Measurements from ENCODE around the gene VTCN1. TPM values are rescaled to one million over a fixed set of nuclear protein-coding genes. Genes with fewer than 3 reads are reported as not detected.

VTCN1 gene
- total RNA-seq, 3 donors from 2014 or later, result not detected

DNA sequence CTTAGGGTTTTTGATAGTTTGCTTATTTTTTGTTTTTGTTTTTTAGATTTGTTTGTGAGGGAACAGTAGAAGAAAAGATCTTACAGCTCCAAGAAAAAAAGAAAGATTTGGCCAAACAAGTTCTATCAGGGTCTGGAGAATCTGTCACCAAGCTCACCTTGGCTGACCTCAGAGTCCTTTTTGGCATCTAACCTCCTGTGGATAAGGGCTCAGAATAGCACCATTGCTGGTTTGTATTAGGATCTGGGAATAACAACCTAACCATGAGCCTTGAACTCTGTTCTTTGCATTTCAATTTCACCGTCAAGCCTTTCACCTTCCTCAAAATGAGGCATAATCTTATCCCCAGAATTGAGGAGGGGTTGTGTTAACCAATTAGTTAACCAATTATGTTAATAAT, 109.4 kb downstream of the VTCN1 start:
- TF ChIP-seq, protein P1, sequence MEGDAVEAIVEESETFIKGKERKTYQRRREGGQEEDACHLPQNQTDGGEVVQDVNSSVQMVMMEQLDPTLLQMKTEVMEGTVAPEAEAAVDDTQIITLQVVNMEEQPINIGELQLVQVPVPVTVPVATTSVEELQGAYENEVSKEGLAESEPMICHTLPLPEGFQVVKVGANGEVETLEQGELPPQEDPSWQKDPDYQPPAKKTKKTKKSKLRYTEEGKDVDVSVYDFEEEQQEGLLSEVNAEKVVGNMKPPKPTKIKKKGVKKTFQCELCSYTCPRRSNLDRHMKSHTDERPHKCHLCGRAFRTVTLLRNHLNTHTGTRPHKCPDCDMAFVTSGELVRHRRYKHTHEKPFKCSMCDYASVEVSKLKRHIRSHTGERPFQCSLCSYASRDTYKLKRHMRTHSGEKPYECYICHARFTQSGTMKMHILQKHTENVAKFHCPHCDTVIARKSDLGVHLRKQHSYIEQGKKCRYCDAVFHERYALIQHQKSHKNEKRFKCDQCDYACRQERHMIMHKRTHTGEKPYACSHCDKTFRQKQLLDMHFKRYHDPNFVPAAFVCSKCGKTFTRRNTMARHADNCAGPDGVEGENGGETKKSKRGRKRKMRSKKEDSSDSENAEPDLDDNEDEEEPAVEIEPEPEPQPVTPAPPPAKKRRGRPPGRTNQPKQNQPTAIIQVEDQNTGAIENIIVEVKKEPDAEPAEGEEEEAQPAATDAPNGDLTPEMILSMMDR (IDR thresholded peaks at IDR 0.05), result no peak
- no peaks in the 10 kb centered on the region for H3K36me3 ChIP-seq (ENCODE audit: low read depth)
- intact Hi-C loops (cut with DNase I, micrococcal nuclease), result no loop called here
- no peaks in the 10 kb centered on the region for H3K9me3 ChIP-seq
- no peaks in the 10 kb centered on the region for H3K4me1 ChIP-seq (ENCODE audit: low read depth)
- ATAC-seq, result no peak
- no peak for DNase-seq
- H3K4me3 ChIP-seq, result no peak overlapping the region

DNA sequence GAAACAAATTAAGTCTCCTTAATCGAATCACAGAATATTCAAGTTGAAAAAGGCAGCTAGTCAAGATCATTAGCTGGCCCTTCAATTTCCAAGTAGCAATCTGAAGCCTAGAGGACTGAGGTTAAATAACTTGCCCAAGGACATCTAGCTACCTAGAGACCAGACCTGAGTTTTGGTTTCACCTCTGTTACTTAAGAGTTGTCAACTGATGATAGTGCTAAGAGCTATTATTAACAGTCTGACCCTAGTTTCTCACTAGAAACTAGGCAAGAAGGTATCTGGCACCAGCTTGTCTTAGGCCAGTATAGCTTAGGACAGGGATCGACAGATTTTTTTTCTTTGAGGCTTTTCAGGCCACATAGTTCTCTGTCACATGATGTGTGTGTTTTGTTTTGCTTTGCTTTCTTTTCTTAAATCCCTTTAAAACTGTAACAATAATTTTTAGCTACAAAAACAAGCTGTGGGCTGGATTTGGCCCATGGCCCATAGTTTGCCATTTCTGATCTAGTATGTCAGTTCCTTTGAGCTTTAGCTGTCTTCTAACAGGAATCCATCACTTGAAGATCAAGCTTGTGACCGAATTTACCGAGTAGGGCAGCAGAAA, 112.3 kb downstream of the VTCN1 start:
- H3K9me3 ChIP-seq, result no peaks in the 10 kb centered on the region
- ATAC-seq (no peak), DNase-seq (no peak)
- no peak overlapping the region for H3K4me3 ChIP-seq
- intact Hi-C loops (cut with DNase I, micrococcal nuclease), result no loop called here
- no peaks in the 10 kb centered on the region for H3K36me3 ChIP-seq (ENCODE audit: low read depth)
- H3K4me1 ChIP-seq (ENCODE audit: low read depth), result no peaks in the 10 kb centered on the region
- TF ChIP-seq, protein P1 (IDR thresholded peaks at IDR 0.05), result no peak

DNA sequence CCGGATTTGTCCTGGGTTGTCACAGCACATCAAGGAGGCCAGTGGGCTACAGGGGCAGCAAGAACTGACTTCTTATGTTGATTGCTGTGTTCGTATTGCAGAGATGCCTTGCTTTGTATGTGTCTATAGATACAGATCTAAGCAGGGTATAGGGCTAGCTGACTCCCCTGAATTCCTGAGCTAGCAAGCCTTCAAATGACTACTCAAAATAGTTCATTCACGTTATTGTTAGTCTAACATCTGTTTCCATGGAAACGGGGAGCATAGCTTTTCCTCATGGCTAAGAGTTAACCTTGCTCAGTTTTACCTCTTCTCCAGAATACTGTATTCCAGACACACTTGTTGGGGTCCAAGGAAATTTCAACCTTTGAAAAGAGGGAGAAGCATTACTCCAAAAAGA, 113.3 kb downstream of the VTCN1 start:
- ATAC-seq, result no peak
- intact Hi-C loops (cut with DNase I, micrococcal nuclease), result no loop called here

DNA sequence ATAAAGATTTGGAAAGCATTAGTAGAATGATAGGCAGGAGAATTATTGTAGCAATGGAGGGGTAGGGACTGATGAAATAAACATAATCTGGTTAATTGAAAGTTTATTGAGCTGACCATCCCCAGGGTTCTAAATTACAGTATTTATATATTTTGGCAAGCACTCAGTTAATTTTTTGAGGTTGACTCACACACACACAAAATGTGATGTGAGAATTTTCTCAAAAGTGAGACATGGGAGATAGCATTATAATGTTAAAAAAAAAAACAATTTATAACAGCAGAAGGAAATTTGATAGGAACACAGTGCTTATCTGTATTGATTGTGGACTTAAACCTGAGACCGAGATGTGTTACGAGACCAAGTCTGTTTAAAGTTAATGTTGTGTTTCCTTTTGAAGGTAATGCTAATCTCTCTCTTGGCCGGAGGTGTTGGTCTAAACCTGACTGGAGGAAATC, 113.7 kb downstream of the VTCN1 start:
- Histone ChIP-seq H3K4me1 (ENCODE audit: low read depth) (no peaks in the 10 kb centered on the region), H3K9me3 (no peaks in the 10 kb centered on the region), H3K4me3 (no peak overlapping the region), H3K36me3 (ENCODE audit: low read depth) (no peaks in the 10 kb centered on the region)
- no peak for ATAC-seq
- TF ChIP-seq, protein P1 (IDR thresholded peaks at IDR 0.05), result no peak
- no peak for DNase-seq
- intact Hi-C loops (cut with DNase I, micrococcal nuclease), result no loop called here

More for the DNA sequence above, 113.3 kb downstream of the VTCN1 start:
- no peak overlapping the region for H3K4me3 ChIP-seq
- H3K9me3 ChIP-seq, result no peaks in the 10 kb centered on the region
- no peaks in the 10 kb centered on the region for H3K4me1 ChIP-seq (ENCODE audit: low read depth)
- DNase-seq, result no peak
- H3K36me3 ChIP-seq (ENCODE audit: low read depth), result no peaks in the 10 kb centered on the region
- TF ChIP-seq, protein P1 (IDR thresholded peaks at IDR 0.05), result no peak

DNA sequence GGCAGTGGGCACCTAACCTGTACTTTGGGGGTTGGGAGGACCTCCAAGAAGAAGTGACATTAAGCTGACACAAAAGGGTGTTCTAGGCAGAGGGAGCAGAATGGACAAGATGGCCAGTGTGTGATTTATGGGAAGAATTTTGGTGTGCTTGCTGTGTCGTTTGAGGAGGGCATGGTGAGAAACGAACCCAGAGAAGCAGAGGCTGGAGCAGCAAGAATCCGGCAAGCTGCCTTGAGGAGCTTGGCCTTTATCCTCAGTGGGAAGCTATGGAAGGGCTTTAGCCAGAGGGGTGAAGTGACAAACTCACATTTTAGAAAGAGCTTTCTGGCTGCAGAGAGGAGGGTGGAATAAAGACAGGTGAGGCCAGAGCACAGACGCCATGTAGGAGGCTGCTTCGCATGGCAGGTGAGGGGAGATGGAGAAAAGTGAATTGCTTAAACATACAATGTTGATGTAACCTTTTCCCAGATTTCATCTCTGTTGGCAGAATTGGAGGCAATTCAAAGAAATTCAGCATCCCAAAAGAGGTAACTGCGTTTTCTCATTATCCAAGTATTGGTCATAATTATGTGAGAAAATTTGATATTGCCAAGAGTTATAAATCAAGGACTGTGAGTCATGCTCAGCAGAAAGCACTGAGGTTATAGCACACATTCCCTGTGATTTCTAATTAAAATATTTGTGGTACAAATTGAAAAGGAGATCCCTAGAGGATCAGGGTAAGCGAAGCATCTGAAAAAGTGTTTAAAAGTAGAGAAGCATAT, 115.7 kb downstream of the VTCN1 start:
- H3K9me3 ChIP-seq, result no peaks in the 10 kb centered on the region
- no peaks in the 10 kb centered on the region for H3K4me1 ChIP-seq (ENCODE audit: low read depth)
- TF ChIP-seq, protein P1 (IDR thresholded peaks at IDR 0.05), result no peak
- no peak overlapping the region for H3K4me3 ChIP-seq
- DNase-seq, result no peak
- intact Hi-C loops (cut with DNase I, micrococcal nuclease), result no loop called here
- no peaks in the 10 kb centered on the region for H3K36me3 ChIP-seq (ENCODE audit: low read depth)
- ATAC-seq, result no peak
